Activated naive CD4-positive, alpha-beta T cell treated with anti-CD3 and anti-CD28 coated beads, Interleukin-2, amount 50 U/mL, for 24 hours (primary cell): ENCODE data around the gene FAM111A.
"Not testable (repeated sequence)": the region's sequence is repeated elsewhere in the genome, so short reads cannot be mapped to it uniquely, and the experiment has no call there.

Source experiments
- H3K27ac Mint-ChIP-seq: one replicate; pipeline ENCODE4 v1.8.0; 2021; ENCODE audit warnings: mild to moderate bottlenecking, mixed read lengths
- H3K27me3 Mint-ChIP-seq: one replicate; pipeline ENCODE4 v1.8.0; 2021; ENCODE audit warnings: mixed read lengths
- H3K36me3 Mint-ChIP-seq: one replicate; pipeline ENCODE4 v1.8.0; 2021; ENCODE audit warnings: mixed read lengths
- H3K4me1 Mint-ChIP-seq: one replicate; pipeline ENCODE4 v1.8.0; 2021; ENCODE audit warnings: mixed read lengths
- H3K4me3 Mint-ChIP-seq: one replicate; pipeline ENCODE4 v1.8.0; 2021; ENCODE audit warnings: mild to moderate bottlenecking, mixed read lengths
- H3K9me3 Mint-ChIP-seq: one replicate; pipeline ENCODE4 v1.8.0; 2021; ENCODE audit warnings: mixed read lengths

FAM111A gene

DNA sequence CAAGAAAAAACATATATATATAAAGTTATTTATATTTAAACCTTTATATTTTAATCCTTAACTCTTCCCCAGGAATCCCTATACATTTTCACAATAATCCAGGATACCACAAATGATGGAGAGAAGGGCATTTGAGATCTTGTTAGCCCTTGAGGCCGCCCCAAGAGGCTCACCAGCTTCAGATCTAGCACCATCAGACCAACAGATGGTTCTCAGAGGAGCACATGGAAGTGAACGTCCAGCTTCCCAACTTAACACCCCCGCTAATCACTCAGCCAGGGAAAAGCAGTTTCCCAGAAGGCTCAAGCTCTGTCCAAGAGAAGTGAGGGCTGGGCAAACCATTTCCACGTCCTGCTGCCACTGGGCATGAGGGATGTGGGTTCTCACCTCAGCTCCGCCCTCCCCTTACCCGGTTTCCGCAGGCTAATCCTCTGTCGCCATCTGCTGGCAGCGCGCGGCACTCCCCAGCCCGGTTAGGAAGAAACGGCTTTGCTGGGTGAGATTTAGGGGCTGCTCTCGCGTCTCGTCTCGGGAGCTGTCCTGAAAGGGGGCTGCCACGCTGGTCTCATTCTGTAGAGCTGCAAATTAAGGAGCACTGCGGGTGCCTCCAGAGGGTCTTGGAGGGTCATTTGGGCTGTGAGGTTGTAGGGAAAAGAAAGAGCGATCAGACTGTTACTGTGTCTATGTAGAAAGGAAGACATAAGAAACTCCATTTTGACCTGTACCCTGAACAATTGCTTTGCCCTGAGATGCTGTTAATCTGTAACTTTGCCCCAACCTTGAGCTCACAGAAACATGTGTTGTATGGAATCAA lies 6.8 kb upstream of the FAM111A start:
- Mint-ChIP-seq H3K9me3 (peaks cover 7% of the 10 kb centered on the region), H3K4me3 (peak overlapping the region; percentile 68), H3K4me1 (peaks cover 9% of the 10 kb centered on the region), H3K36me3 (peaks cover 19% of the 10 kb centered on the region), H3K27ac (peak overlapping the region; percentile 85), H3K27me3 (no peaks in the 10 kb centered on the region)

GRCh38 chr11:59136551-59136950 lies 6.1 kb upstream of the FAM111A start:
- not testable (repeated sequence) for H3K9me3 Mint-ChIP-seq, H3K27me3 Mint-ChIP-seq, H3K27ac Mint-ChIP-seq, H3K4me3 Mint-ChIP-seq
- Mint-ChIP-seq H3K4me1 (peaks cover 16% of the 10 kb centered on the region), H3K36me3 (peaks cover 15% of the 10 kb centered on the region)

- peaks cover 13% of the 10 kb centered on the region for H3K36me3 Mint-ChIP-seq
- peaks cover 2% of the 10 kb centered on the region for H3K9me3 Mint-ChIP-seq
- no peaks in the 10 kb centered on the region for H3K27me3 Mint-ChIP-seq
- no peak overlapping the region for H3K4me3 Mint-ChIP-seq
- peaks cover 22% of the 10 kb centered on the region for H3K4me1 Mint-ChIP-seq
- H3K27ac Mint-ChIP-seq, result no peak overlapping the region
These were observed 5.5 kb upstream of the FAM111A start for GRCh38 chr11:59137190-59137589.

- Mint-ChIP-seq H3K9me3 (no peaks in the 10 kb centered on the region), H3K27ac (no peak overlapping the region), H3K4me3 (no peak overlapping the region), H3K4me1 (peaks cover 36% of the 10 kb centered on the region), H3K36me3 (peaks cover 3% of the 10 kb centered on the region), H3K27me3 (no peaks in the 10 kb centered on the region)
These were observed 4.0 kb upstream of the FAM111A start for GRCh38 chr11:59138643-59139042.

GRCh38 chr11:59141191-59141590 lies 1.5 kb upstream of the FAM111A start:
- Mint-ChIP-seq H3K9me3 (no peaks in the 10 kb centered on the region), H3K27ac (no peak overlapping the region), H3K27me3 (no peaks in the 10 kb centered on the region), H3K4me1 (peaks cover 50% of the 10 kb centered on the region), H3K36me3 (no peaks in the 10 kb centered on the region), H3K4me3 (peak overlapping the region; percentile 96)

DNA sequence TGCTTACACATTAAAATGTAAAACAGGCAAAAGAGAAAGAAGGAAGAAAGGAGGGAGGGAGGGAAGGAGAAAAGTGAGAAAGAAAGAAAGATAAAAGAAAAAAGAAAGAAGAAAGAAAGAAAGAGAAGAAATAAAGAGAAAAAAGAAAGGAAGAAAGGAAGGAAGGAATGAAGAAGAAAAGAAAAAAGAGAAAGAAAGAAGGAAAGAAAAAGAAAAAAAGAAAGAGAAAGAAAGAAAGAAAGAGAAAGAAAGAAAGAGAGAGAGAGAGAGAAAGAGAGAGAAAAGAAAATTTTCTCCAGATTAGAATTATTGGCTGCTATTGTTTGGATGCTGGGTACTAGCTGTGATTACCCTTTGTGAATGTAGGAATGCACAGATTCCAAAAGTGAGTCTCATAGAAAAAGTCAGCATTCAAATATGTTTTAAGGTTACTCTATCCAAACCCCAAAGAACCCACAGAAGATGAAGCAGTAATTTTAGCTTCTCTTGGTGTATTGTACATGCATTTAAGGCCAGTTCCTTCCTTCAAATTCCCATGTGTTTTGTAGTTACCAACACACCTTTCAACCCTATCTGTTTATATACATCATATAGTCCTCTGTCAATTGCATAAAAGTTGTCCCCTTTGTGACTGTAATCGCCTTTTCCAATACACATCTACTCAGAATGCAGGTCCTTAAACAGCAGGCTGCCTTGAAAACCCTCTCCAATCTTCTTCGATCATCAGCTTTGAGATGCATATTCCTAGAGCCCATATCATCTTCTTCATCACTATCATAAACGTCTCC lies 789 bp upstream of the FAM111A start:
- H3K4me1 Mint-ChIP-seq, result peaks cover 48% of the 10 kb centered on the region
- peak overlapping the region; percentile 96 for H3K4me3 Mint-ChIP-seq
- H3K9me3 Mint-ChIP-seq, result no peaks in the 10 kb centered on the region
- H3K27me3 Mint-ChIP-seq, result no peaks in the 10 kb centered on the region
- H3K36me3 Mint-ChIP-seq, result no peaks in the 10 kb centered on the region
- peak overlapping the region; percentile 92 for H3K27ac Mint-ChIP-seq

GRCh38 chr11:59144096-59144495 lies 1.4 kb downstream of the FAM111A start:
- H3K4me3 Mint-ChIP-seq, result peak overlapping the region; percentile 96
- H3K27ac Mint-ChIP-seq, result peak overlapping the region; percentile 92
- H3K4me1 Mint-ChIP-seq, result peaks cover 48% of the 10 kb centered on the region
- no peaks in the 10 kb centered on the region for H3K27me3 Mint-ChIP-seq
- H3K36me3 Mint-ChIP-seq, result peaks cover 2% of the 10 kb centered on the region
- no peaks in the 10 kb centered on the region for H3K9me3 Mint-ChIP-seq

DNA sequence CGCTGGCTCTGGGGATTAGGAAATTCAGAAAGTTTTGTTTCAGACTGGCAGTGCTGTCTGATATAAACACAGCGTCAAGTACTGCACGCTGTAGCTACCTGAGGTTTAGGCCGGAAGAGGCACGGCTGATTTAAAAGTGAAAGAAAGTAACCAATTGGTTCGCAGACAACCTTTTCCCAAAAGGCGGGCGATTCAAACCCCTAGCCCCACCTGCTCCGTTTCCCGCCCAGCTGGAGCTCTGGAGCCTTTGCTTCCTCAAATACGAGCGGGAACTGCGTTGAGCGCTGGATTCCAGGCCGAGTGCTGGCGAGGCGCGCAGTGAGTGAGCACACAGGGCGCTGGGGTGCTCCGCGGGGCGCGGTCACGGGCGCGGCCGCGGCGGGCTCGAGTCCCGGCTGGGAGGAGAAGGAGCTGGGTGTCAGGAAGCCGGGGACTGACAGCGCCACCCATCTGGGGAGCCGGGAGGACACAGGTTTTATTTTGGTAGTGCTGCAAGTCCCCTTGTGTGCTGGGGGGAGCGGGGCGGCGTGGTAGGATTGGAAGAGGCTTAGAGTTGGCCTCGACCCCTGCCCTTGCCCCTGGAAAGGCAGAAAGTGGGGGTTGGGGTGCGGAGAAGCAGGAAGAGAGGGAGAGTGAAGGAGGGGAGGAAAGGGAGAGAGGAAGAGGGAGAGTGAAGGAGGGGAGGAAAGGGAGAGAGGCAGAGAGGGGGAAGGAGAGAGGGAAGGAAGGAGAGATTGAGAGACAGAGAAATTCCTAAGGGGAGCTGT lies 2.1 kb downstream of the FAM111A start:
- peaks cover 48% of the 10 kb centered on the region for H3K4me1 Mint-ChIP-seq
- peak overlapping the region; percentile 92 for H3K27ac Mint-ChIP-seq
- peak overlapping the region; percentile 96 for H3K4me3 Mint-ChIP-seq
- H3K27me3 Mint-ChIP-seq, result no peaks in the 10 kb centered on the region
- H3K36me3 Mint-ChIP-seq, result peaks cover 5% of the 10 kb centered on the region
- H3K9me3 Mint-ChIP-seq, result no peaks in the 10 kb centered on the region

- Mint-ChIP-seq H3K9me3 (no peaks in the 10 kb centered on the region), H3K4me3 (peak overlapping the region; percentile 96), H3K36me3 (peaks cover 5% of the 10 kb centered on the region), H3K4me1 (peaks cover 48% of the 10 kb centered on the region), H3K27ac (no peak overlapping the region), H3K27me3 (no peaks in the 10 kb centered on the region)
These were observed 2.9 kb downstream of the FAM111A start for GRCh38 chr11:59145534-59145933.

- Mint-ChIP-seq H3K36me3 (peaks cover 6% of the 10 kb centered on the region), H3K27ac (peak overlapping the region; percentile 85), H3K9me3 (no peaks in the 10 kb centered on the region), H3K4me3 (no peak overlapping the region), H3K27me3 (no peaks in the 10 kb centered on the region), H3K4me1 (peaks cover 15% of the 10 kb centered on the region)
These were observed 9.1 kb downstream of the FAM111A start for GRCh38 chr11:59151761-59152160.

GRCh38 chr11:59152312-59152951 lies 9.8 kb downstream of the FAM111A start:
- H3K36me3 Mint-ChIP-seq, result peaks cover 6% of the 10 kb centered on the region
- H3K4me1 Mint-ChIP-seq, result peaks cover 15% of the 10 kb centered on the region
- no peaks in the 10 kb centered on the region for H3K9me3 Mint-ChIP-seq
- peak overlapping the region; percentile 85 for H3K27ac Mint-ChIP-seq
- no peaks in the 10 kb centered on the region for H3K27me3 Mint-ChIP-seq
- H3K4me3 Mint-ChIP-seq, result peak overlapping the region; percentile 31

DNA sequence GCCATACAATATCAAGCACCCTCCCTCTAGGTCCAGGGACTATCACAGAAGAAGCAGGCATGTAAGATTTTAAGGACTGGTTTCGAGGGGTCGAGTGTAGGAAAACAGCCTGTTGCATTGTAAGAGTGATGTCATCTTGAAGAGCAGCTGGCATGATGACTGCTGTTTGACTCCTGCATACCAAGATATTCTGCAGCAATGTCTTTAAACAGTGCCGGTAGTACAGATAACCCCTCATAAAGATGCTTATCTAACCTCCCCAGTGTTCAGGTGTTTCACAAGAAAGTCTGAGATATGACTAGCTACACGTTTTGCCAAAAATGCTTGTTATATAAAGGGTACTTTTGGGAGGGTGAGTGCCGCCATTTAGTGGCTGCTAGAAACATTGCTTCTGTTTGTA lies 12.0 kb downstream of the FAM111A start:
- H3K4me1 Mint-ChIP-seq, result peaks cover 20% of the 10 kb centered on the region
- peaks cover 1% of the 10 kb centered on the region for H3K36me3 Mint-ChIP-seq
- no peak overlapping the region for H3K4me3 Mint-ChIP-seq
- no peaks in the 10 kb centered on the region for H3K9me3 Mint-ChIP-seq
- no peaks in the 10 kb centered on the region for H3K27me3 Mint-ChIP-seq
- no peak overlapping the region for H3K27ac Mint-ChIP-seq

- Mint-ChIP-seq H3K4me1 (peaks cover 10% of the 10 kb centered on the region), H3K27me3 (peaks cover 8% of the 10 kb centered on the region), H3K36me3 (peaks cover 1% of the 10 kb centered on the region), H3K9me3 (no peaks in the 10 kb centered on the region), H3K27ac (no peak overlapping the region), H3K4me3 (no peak overlapping the region)
These were observed 14.8 kb downstream of the FAM111A start for GRCh38 chr11:59157433-59157832.

DNA sequence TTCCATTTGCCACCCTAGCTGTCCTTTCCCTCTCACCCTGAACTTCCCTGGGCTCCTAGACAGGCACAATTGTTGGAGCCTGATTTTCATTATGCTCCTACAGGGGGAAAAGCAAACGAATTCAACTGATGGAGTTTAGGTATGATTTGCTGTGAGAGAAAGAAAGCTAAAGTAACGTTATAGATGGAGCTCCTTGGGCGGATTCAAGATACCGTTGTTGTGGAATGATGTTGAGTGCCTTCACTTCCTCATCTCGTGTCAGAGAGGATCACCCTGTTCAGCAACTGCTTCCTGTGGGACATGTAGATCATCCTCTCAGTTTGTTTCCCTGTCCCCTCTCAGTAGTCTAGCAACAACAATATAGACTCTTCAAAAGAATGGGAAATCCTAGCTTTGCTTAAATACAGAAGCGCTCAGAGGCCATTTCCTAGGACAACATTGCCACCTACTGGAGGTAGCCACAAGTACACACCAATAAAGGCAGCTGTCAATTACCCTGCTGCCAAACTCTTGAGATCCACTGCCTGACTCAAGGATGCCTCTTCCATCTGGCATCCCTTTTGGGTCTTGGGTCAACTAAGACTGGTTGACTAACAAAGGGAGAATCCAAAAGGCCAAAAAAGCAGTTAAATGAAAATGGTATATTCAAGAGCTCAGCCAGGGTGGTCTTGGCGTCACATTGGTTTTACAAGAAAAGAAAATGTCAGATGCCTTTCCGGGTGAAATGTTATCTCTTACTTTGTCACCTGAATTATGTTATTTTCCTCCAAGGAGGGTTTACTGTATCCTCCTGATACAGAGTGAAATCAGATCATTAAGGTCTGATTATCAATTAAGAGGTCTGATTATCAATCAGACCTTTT lies 15.8 kb downstream of the FAM111A start:
- H3K9me3 Mint-ChIP-seq, result no peaks in the 10 kb centered on the region
- peaks cover 5% of the 10 kb centered on the region for H3K4me1 Mint-ChIP-seq
- peak overlapping the region; percentile 10 for H3K27ac Mint-ChIP-seq
- peaks cover 8% of the 10 kb centered on the region for H3K27me3 Mint-ChIP-seq
- no peak overlapping the region for H3K4me3 Mint-ChIP-seq
- H3K36me3 Mint-ChIP-seq, result no peaks in the 10 kb centered on the region
